IMR-90 (cell line): ENCODE results near the gene UBR1.
"Not testable (repeated sequence)": the region's sequence is repeated elsewhere in the genome, so short reads cannot be mapped to it uniquely, and the experiment has no call there.

ENCODE experiments used
- BHLHE40 ChIP-seq: fragments of 150-350 bp; IDR thresholded peaks from 2 replicates; pipeline ENCODE4 v1.6.1; 2016; ENCODE audit warnings: mild to moderate bottlenecking, low read depth, low read length
- CEBPB ChIP-seq: IDR thresholded peaks from 2 replicates; pipeline ENCODE4 v1.6.1; 2012; ENCODE audit warnings: low read depth, low read length, improper control_type of control experiment
- CTCF ChIP-seq: conservative IDR thresholded peaks from 2 replicates; pipeline ENCODE4 v1.5.1; 2012; ENCODE audit warnings: mild to moderate bottlenecking, low read depth, low read length, improper control_type of control experiment
- ELK1 ChIP-seq: fragments of 150-350 bp; IDR thresholded peaks from 2 replicates; pipeline ENCODE4 v1.6.1; 2016; ENCODE audit warnings: low read depth, mild to moderate bottlenecking, low read length, moderate library complexity, borderline replicate concordance
- FOS ChIP-seq: fragments of 150-350 bp; IDR thresholded peaks from 2 replicates; pipeline ENCODE4 v1.6.1; 2016; ENCODE audit warnings: low read depth, low read length
- POLR2A ChIP-seq: IDR thresholded peaks from 2 replicates; pipeline ENCODE4 v1.6.1; 2012; ENCODE audit warnings: mild to moderate bottlenecking, low read depth, low read length
- RCOR1 ChIP-seq: IDR thresholded peaks from 2 replicates; pipeline ENCODE4 v1.6.1; 2012; ENCODE audit warnings: mild to moderate bottlenecking, low read length, improper control_type of control experiment; ENCODE audit not compliant: insufficient replicate concordance
- SMC3 ChIP-seq: fragments of 150-350 bp; IDR thresholded peaks from 2 replicates; pipeline ENCODE4 v1.6.1; 2016; ENCODE audit warnings: low read depth, mild to moderate bottlenecking, antibody characterized with exemption, low read length, moderate library complexity
- USF2 ChIP-seq: fragments of 150-350 bp; IDR thresholded peaks from 2 replicates; pipeline ENCODE4 v1.6.1; 2017; ENCODE audit warnings: mild to moderate bottlenecking, antibody characterized with exemption, low read length, low read depth

- not testable (repeated sequence) for TF ChIP-seq CTCF, SMC3, FOS, BHLHE40, USF2, CEBPB, ELK1, POLR2A, RCOR1
Observed at GRCh38 chr15:43041085-43041484, 64.8 kb downstream of the UBR1 start.
